Femur (tissue), 1 donor: ENCODE data around the gene GRIA1.
A peak's percentile ranks its signal among the peaks of the same experiment; 100 is the strongest.

ENCODE experiments used
- DNase-seq: peaks from one replicate; pipeline ENCODE4 v3.0.0-alpha.2; 2017

The GRIA1 gene

GRCh38 chr5:153618307-153618706, 127.8 kb downstream of the GRIA1 start:
- no peak for DNase-seq

GRCh38 chr5:153618867-153619266, 128.4 kb downstream of the GRIA1 start:
- DNase-seq, result no peak

- DNase-seq, result no peak
Measured at GRCh38 chr5:153619771-153620170, 129.3 kb downstream of the GRIA1 start.

DNA sequence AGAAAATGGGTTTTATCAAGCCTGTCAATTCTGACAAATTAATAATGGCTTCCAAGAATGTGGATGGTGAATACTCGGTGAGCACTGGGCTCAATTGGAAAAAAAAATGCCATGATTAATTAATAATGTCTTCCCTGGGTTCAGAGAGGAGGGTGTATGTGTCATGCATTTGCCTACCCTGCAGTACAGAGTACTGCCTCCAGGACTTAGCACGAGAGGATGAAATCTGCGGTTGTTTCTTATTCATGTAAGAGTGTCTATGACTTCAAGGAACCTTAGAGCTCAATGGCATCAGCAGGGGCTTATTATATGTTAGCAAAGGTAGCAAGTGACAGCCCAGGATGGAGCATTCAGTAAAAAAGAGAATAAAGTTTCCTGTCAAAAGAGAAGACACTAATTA, 132.7 kb downstream of the GRIA1 start:
- DNase-seq, result no peak

DNA sequence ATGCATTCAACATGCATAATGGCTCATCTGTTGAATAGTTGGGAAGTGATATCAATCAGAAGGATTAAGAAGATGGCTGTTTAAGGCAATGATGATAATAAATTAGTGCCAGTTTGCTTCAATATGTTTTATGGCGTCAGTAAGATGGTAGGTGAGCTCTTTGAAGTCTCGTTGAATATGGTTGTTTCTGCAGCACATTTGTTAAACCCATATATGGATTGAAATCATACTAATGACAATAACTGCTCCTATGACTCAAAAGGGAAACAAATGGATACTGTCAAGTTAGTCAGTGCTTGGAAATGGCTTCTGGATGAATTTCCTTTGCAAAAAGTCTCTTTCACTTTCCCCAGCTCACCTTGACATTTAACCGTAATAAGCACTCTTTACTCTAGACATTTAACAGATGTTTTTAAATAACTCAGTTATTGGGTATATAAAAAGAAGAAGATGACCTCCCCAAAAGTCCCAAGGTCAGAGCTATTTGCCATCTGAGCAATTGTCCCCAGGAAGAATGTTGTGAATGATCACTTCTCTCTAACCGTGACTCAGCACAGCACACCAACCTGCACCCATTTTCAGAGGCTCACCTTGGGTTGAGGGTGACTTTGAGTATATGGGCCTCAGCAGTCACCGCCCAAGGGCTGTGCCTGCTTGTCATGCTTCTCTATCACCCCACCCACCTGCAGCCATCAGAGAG, 133.4 kb downstream of the GRIA1 start:
- no peak for DNase-seq

DNA sequence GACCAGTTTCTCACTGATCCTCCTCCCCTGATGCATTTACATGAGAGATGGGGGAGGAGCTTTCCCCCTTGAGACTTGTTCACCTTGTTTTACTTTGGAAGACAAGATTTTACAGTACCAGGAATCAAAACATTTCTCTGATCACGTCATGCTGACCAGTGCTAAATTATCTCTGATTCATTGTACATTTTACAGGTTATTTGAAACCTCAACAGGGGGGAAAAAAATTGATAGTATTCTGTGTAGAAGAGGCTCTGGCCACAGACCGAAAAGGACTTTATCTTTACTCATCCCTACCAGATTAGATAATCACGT, 133.9 kb downstream of the GRIA1 start:
- no peak for DNase-seq

DNA sequence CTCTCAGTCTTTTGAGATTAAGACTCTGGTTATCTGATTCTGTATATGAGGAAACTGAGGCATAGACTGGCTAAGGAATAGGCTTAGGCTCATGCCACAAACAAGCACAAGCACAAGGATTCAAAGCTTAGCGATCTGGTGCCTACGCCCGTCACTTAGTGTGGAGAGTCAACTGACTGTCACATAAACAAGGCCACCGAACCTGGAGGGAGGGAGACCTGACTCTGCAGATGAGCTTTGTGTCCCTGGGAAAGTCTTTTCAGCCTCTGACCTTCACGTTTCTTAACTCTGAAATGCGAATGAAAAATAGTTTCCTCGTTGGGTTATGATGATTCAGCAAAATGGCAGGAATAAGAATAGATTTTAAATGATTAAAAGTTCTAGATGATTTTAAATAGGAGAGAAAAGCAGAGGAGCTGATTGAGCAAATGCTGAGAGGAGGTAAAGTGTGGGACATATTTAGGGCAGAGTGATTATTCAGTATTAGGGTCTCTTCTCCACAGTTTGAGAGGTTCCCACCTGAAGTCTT, 135.4 kb downstream of the GRIA1 start:
- DNase-seq, result no peak

DNA sequence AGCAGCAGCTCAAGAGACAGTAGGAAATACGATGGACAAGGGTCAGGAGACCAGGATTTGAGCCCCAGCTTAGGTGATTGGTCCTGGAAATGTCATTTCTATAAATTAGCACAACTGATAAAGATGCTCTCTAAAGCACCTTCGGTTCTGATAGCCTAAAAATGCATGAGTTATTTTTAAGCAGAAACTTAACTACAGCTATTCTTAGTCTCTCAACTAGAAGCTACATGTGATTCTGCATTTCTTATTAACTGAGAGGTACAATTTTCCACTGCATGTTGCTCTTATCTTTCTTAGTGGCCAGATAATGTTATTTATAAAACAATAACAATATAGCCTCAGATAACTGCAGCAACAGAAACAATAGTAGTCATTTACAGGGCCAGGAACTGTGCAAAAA, 136.4 kb downstream of the GRIA1 start:
- DNase-seq, result no peak

GRCh38 chr5:153629027-153629895, 138.8 kb downstream of the GRIA1 start:
- no peak for DNase-seq

DNA sequence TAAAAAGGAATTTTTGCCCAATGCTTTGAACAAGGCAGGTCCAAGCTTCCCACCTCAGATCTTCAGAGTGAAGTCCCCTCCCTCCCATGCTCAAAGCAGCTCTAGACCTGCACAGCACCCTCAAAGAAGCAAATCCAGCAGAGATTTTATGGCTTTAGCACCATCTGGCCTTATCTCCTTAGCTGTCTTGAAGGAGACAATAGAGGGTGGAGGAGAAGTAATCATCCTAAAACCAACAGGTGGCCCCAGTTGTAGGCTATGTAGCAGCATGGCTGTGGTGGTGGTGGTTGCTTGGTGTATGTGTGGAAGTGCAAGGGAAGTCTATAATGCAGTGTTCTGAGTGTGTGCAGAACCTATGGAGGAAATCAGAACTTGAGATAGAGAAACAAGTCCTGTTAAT, 140.1 kb downstream of the GRIA1 start:
- DNase-seq, result no peak

DNA sequence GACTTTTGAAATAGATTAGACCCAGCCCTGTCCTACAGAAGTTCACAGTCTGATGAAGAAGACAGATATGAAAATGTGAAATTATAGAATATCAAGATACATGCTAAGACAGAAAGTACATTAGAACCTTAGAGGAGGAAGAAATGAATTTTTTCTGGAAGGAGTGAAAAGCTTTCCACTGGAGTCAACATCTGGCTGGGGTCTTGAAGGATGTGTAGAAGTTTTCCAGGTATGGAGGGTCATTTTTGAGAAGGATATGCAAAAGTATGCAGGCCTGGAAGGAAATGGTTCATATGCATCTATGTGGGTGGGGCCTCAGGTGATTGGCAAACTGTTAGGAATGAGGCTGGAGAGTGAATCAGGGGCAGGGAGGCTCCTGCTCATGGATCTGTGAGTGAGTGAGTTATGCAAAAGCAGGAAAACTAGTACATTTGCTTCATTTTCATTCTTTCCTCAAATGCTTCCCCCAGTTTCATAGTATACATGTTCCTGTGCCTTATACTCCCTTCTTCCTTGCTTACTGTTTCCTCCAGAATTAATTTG, 142.3 kb downstream of the GRIA1 start:
- DNase-seq, result no peak

GRCh38 chr5:153636670-153637451, 146.4 kb downstream of the GRIA1 start:
- no peak for DNase-seq

DNA sequence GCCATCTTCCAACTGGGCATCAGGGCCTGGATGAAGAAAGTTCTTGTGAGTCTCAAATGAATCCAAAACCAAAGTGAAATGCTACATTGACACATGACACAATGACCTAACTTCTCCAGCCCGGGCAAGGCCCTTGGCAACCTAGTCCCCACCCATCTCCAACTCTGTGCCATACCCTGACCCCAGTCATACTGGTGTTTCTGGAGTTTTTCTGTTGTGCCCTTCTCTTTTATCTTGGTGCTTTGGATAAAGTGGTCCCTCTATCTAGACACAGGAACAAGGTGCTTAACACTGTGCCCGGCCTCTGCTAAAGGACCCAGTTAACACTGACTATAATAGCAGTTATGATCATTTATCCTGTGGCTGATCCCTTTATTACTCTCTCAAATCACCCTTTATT, 149.8 kb downstream of the GRIA1 start:
- DNase-seq, result no peak

DNA sequence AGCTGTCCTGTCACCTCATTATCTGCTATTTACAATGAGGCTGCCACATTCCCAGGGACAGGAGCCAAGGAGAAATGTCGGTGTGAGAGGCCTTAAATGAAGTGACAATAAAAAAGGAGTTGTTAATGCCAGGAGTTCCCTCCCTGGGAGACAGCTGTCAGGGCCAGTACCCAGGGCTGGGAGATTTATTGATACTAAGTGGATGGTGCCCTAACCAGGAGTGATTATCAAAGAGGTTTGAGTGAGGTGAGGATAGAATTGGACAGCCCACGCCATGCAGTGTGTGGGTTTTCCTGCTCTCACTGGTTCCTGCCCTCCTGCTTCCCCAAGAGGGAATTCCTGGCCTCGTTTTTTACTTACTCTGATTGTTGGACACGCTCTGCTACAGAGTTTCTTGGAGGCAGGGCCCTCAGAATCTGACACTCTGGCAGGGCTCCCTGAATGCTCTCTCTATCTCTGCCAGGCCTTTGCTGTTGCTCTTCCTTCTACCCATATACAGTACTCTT, 150.8 kb downstream of the GRIA1 start:
- DNase-seq, result peak; percentile 36

DNA sequence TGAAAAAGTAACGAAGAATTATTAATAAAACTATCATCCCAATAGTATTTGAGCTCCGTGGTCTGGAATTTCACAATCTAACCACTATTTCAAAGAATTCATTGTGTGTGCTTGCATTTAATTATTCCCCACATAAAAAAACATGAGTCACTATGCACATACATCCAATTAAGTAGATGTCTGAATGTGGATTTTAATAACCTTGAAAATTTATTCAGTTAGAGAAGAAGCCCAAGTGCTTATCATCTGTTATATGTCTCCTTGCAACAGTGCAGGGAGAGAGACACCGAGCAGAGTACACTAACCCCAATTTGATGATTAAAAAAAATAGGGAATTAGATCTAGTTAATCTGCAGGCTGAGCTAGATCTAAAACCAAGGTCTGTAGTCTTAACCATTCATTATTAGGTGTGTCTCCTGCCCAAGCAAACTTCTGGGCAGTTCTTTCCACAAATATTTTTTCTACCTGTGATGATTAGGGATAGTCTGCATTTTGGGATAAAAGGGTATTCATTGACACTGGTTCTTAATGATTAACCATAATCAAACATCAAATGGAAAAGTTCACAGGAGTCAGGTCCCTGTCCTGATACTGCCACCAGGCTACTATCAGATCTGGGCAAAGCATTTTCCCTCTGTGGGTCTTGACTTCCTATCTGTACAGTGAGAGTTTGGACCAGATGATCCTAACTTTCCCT, 164.2 kb downstream of the GRIA1 start:
- DNase-seq, result no peak

GRCh38 chr5:153655201-153655510, 164.7 kb downstream of the GRIA1 start:
- DNase-seq, result no peak

DNA sequence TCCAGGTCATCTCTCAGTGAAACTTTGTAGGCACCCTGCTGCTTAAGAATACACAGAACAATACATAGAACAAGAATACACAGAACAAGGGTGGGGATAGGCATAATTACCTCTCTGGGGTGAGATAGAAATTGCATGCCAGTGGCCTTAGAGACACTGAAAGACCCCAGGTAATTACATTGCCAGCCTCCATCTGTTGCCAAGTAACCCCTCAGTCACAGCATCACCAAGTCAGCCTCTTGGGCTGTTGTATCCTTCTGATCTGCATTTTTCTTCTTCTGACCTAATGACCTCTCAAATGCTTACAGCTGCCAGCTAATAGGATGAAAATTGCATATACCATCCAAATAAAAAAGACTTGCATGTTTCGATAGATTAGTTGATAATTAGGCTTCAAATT, 167.7 kb downstream of the GRIA1 start:
- DNase-seq, result no peak

DNA sequence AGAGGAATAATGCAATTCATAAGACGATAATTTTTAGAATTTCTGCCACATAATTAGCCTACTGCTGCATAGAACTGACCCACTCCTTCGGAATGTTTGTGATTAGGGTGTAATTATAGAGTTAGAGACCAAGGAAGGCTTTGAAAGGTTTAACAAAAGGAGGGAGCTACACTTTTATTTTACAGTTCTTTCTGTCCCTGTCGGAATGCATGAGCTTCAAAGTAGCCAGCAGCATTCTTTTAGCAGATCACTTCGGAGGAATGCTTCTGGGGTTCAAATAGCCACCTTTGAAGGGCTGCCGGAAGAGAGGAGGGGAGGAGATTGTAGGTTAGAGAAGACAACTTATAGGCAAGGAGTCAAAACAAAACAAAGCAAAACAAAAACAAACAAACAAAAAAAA, 168.1 kb downstream of the GRIA1 start:
- no peak for DNase-seq

DNA sequence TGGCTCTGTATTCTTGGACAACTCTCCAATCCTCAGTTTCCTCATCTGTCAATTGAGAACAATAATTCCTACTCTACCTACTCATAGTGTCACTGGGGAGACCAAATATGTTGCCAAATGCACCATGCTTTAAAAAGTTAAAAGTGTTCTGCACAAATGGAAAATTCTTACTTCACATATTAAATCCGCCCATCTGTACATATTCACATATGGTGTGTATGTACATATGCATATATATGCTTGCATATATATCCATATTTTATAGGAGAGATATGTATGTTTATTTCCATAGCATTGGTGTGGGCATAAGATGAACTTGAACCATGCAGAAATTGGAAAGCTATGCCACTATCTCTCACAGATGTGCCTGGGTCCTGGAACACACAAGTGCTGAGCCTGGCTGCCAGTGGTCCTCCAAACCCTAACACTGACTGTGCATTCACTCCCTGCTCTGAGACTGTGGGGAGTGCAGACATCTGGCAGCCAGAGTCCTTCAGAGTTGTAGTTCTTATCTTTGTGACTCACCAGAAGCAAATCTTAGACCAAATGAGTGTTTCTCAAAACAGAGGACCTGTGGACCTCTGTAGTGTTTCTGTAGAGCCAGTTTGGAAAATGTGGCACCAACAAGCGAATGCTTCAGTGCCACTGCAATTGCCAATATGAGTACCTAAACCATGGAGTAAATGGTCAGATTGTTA, 168.7 kb downstream of the GRIA1 start:
- no peak for DNase-seq

- no peak for DNase-seq
Measured at GRCh38 chr5:153660919-153661318, 170.4 kb downstream of the GRIA1 start.

DNA sequence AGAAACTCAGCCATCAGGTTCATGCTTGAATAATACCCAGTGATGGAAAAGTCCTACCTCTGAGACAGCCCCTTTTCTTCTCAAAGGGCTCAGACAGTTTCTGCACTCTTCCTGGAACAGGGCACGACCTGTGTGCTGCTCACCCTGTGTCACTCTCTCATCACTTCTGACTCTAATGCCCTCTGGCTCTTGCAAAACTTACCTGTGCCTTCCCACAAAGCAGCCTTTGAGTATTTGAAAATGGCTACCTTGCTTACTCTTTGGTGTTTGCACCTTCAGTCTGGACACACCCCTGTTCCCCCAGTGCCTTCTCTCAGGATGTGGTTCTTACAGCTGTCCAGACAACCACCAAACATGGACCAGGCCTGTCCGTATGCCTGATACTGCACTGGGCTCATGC, 171.4 kb downstream of the GRIA1 start:
- DNase-seq, result no peak

GRCh38 chr5:153670101-153670500, 179.6 kb downstream of the GRIA1 start:
- no peak for DNase-seq
